K562 (cell line): ENCODE measurements around the gene HOXB3. TPM values are rescaled to one million over a fixed set of nuclear protein-coding genes. Genes with fewer than 3 reads are reported as not detected.

Experiments
- ETV1 ChIP-seq: fragments of 450-650 bp; conservative IDR thresholded peaks from 2 replicates; pipeline ENCODE4 v1.6.1; 2016; ENCODE audit warnings: missing genetic modification characterization, control low read depth, low read depth, missing compliant biosample characterization
- GATA2 ChIP-seq: sonication (generic); formaldehyde crosslinking; IDR thresholded peaks from 2 replicates; pipeline ENCODE4 v1.4.0; 2020; ENCODE audit warnings: mild to moderate bottlenecking, missing genetic modification reagents
- GTF2A2 ChIP-seq: IDR thresholded peaks from 2 replicates; pipeline ENCODE4 v1.6.1; 2016; ENCODE audit warnings: mild to moderate bottlenecking, missing genetic modification characterization, missing compliant biosample characterization
- HNRNPK ChIP-seq: fragments of 200-400 bp; formaldehyde crosslinking; IDR thresholded peaks from one replicate; pipeline ENCODE4 v1.6.1; 2018; ENCODE audit warnings: mild to moderate bottlenecking, low read depth, low read length; ENCODE audit not compliant: poor library complexity, severe bottlenecking
- KDM2B ChIP-seq: fragments of 250-450 bp; sonication (Bioruptor Pico); IDR thresholded peaks from 2 replicates; pipeline ENCODE4 v1.8.0; 2021; ENCODE audit warnings: mild to moderate bottlenecking, moderate library complexity
- NCOA2 ChIP-seq, 2 experiments: fragments of 450-650 bp; IDR thresholded peaks; 2 replicates each; pipeline ENCODE4 v1.6.1; 2018; ENCODE audit warnings: mild to moderate bottlenecking in 2 of 2, moderate library complexity in 1 of 2; ENCODE audit not compliant: partially characterized antibody in 2 of 2
- RHOXF2B ChIP-seq: fragments of 250-450 bp; sonication (Bioruptor Pico); conservative IDR thresholded peaks from 2 replicates; pipeline ENCODE4 v1.5.1; 2021
- SP2 ChIP-seq: IDR thresholded peaks from 2 replicates; pipeline ENCODE4 v1.6.1; 2011; ENCODE audit warnings: mild to moderate bottlenecking, low read depth, low read length, moderate library complexity; ENCODE audit not compliant: poor library complexity, severe bottlenecking; ENCODE audit errors: extremely low read depth
- SRF ChIP-seq, 2 experiments: fragments of 250-450, 450-650 bp in 1 of 2; sonication (Bioruptor Pico) in 1 of 2; sonication (generic) in 1 of 2; formaldehyde crosslinking; IDR thresholded peaks; 2 replicates each; pipeline versions ENCODE4 v1.5.0 to v1.5.1; 2020 to 2022; ENCODE audit warnings: mild to moderate bottlenecking in 1 of 2, missing genetic modification reagents in 1 of 2
- TEAD4 ChIP-seq, 2 experiments: sonication (generic) in 1 of 2; formaldehyde crosslinking in 1 of 2; IDR thresholded peaks; 2 replicates each; pipeline versions ENCODE4 v1.6.1 to v1.8.0; 2012 to 2022; ENCODE audit warnings: borderline replicate concordance in 1 of 2, inconsistent platforms in 1 of 2, low read length in 1 of 2, mild to moderate bottlenecking in 1 of 2, missing genetic modification reagents in 1 of 2
- TSC22D4 ChIP-seq: fragments of 450-650 bp; IDR thresholded peaks from 2 replicates; pipeline ENCODE4 v1.6.1; 2016; ENCODE audit warnings: missing genetic modification characterization, missing biosample characterization, control low read depth
- XRCC5 ChIP-seq: fragments of 200-400 bp; formaldehyde crosslinking; IDR thresholded peaks from 2 replicates; pipeline ENCODE4 v1.6.1; 2017; ENCODE audit warnings: low read depth, mild to moderate bottlenecking, low read length
- ZNF431 ChIP-seq: sonication (generic); formaldehyde crosslinking; IDR thresholded peaks from 2 replicates; pipeline ENCODE4 v1.8.0; 2022; ENCODE audit warnings: mild to moderate bottlenecking, missing genetic modification reagents
- ZNF764 ChIP-seq: fragments of 250-450 bp; sonication (Bioruptor Pico); IDR thresholded peaks from 2 replicates; pipeline ENCODE4 v1.4.0; 2020; ENCODE audit warnings: low read depth, mild to moderate bottlenecking, moderate library complexity
- ZZZ3 ChIP-seq: fragments of 450-650 bp; IDR thresholded peaks from 2 replicates; pipeline ENCODE4 v1.6.1; 2016; ENCODE audit warnings: antibody characterized with exemption, mild to moderate bottlenecking, moderate library complexity
- polyA plus RNA-seq, 8 experiments: library from polyadenylated mRNA; depleted of rRNA in 4 of 8; stranded (reverse) in 5 of 8; unstranded in 3 of 8; fragments of >200 nt; fragmentation: Nextera tagmentation in 2 of 8; fragmentation: Illumina TruSeq in 1 of 8; extraction: Ambion mirVana in 2 of 8; extraction: Trizol in 1 of 8; gene quantifications; 2 replicates each; pipeline versions ENCODE4 v1.2.1 to v1.2.3, GENCODE V29; 2011 to 2014; ENCODE audit warnings: inconsistent platforms in 1 of 8, missing spikeins in 1 of 8
- total RNA-seq, 7 experiments: library from RNA; depleted of rRNA in 6 of 7; stranded (reverse); fragments of >200 nt in 6 of 7; fragmentation: Illumina TruSeq in 2 of 7; extraction: Trizol in 2 of 7; gene quantifications; 2 replicates each; pipeline versions ENCODE4 v1.2.1 to v1.2.3, GENCODE V29; 2011 to 2021; ENCODE audit warnings: low replicate concordance in 1 of 7
- TF ChIP-seq, protein P1 (sequence below), 3 experiments: IDR thresholded peaks in 2 of 3; conservative IDR thresholded peaks in 1 of 3; 2 replicates each; pipeline ENCODE4 v1.5.1; 2011 to 2012; ENCODE audit warnings: low read length in 3 of 3, mild to moderate bottlenecking in 3 of 3, control low read depth in 2 of 3, improper control_type of control experiment in 1 of 3, inconsistent platforms in 1 of 3, low read depth in 1 of 3, mixed read lengths in 1 of 3, moderate library complexity in 1 of 3; ENCODE audit not compliant: insufficient read depth in 2 of 3
- TF ChIP-seq, protein P2 (sequence below), 2 experiments: fragments of 450-650 bp; formaldehyde crosslinking in 1 of 2; IDR thresholded peaks; 2 replicates each; pipeline versions ENCODE4 v1.4.0 to v1.6.1; 2014 to 2020; ENCODE audit warnings: mild to moderate bottlenecking in 2 of 2, borderline replicate concordance in 1 of 2, low read depth in 1 of 2

HOXB3 gene
- total and polyA plus RNA-seq, 9 of the 15 experiments (the other 6 are each of a cell fraction or from before 2014, with no cell fraction given), result 2.4 to 41.3 (median 20.2) TPM

DNA sequence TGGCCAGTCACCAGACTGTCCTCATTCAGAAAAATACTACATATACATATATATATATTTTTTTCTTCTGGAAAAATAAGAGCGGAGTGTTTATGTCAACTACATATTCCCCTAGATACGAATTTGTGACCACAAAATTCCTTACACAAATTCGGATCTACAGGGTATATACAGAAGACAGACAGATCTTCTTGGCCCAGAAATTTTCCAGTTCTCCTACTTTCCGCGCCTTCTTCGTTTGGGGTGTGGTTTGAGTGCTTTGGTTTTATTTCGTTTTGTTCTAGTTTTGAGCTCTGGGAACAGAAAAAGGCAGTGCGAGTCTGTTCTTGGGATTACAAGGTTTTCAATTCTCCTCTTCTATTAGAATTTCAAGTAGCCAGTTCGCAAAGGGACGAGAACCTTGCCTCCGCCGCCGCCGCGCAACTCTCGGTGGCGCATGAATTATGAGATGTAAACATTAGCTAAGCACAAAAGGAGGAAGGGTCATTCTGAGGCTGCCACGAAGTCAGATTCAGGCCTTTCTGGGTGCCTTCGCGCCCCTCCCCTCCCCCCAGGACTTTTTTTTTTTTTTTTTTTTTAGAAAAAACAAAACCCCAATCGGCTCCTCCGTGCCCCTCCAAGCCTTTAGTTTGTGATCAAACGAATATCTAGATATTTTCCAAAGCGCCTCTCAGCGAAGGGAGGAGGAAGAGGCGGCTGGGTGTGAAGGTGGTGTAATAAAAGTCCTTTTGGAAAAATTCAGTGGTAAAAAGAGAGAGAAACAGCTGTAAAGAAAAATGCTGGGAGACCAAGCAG is 10.1 kb downstream of the HOXB3 start (continued):
- TF ChIP-seq TEAD4 (IDR thresholded peaks at IDR 0.05; ENCODE audit: low read length), result no peak
- TF ChIP-seq TEAD4 (CRISPR knock-in tag; IDR thresholded peaks at IDR 0.05; ENCODE audit: borderline replicate concordance), result no peak
- no peak for TF ChIP-seq ZNF431 (CRISPR knock-in tag)
- TF ChIP-seq KDM2B (CRISPR knock-in tag), result no peak
- TF ChIP-seq, protein P1, sequence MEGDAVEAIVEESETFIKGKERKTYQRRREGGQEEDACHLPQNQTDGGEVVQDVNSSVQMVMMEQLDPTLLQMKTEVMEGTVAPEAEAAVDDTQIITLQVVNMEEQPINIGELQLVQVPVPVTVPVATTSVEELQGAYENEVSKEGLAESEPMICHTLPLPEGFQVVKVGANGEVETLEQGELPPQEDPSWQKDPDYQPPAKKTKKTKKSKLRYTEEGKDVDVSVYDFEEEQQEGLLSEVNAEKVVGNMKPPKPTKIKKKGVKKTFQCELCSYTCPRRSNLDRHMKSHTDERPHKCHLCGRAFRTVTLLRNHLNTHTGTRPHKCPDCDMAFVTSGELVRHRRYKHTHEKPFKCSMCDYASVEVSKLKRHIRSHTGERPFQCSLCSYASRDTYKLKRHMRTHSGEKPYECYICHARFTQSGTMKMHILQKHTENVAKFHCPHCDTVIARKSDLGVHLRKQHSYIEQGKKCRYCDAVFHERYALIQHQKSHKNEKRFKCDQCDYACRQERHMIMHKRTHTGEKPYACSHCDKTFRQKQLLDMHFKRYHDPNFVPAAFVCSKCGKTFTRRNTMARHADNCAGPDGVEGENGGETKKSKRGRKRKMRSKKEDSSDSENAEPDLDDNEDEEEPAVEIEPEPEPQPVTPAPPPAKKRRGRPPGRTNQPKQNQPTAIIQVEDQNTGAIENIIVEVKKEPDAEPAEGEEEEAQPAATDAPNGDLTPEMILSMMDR (IDR thresholded peaks at IDR 0.05 in 2 of 3, conservative IDR thresholded peaks at IDR 0.05 in 1 of 3; ENCODE audit: insufficient read depth in 2 of 3, low read depth in 1 of 3, low read length in 3 of 3), result no peak
- no peak for TF ChIP-seq SRF (CRISPR knock-in tag; IDR thresholded peaks at IDR 0.05)
- TF ChIP-seq NCOA2 (IDR thresholded peaks at IDR 0.05; ENCODE audit: partially characterized antibody in 2 of 2), result no peak
- TF ChIP-seq XRCC5, result no peak
- no peak for TF ChIP-seq SP2
- TF ChIP-seq TSC22D4 (tag), result no peak
- no peak for TF ChIP-seq RHOXF2B (CRISPR knock-in tag)
- TF ChIP-seq ZZZ3, result no peak
- TF ChIP-seq ETV1 (tag), result no peak
- no peak for TF ChIP-seq GTF2A2 (tag)
- TF ChIP-seq, protein P2, sequence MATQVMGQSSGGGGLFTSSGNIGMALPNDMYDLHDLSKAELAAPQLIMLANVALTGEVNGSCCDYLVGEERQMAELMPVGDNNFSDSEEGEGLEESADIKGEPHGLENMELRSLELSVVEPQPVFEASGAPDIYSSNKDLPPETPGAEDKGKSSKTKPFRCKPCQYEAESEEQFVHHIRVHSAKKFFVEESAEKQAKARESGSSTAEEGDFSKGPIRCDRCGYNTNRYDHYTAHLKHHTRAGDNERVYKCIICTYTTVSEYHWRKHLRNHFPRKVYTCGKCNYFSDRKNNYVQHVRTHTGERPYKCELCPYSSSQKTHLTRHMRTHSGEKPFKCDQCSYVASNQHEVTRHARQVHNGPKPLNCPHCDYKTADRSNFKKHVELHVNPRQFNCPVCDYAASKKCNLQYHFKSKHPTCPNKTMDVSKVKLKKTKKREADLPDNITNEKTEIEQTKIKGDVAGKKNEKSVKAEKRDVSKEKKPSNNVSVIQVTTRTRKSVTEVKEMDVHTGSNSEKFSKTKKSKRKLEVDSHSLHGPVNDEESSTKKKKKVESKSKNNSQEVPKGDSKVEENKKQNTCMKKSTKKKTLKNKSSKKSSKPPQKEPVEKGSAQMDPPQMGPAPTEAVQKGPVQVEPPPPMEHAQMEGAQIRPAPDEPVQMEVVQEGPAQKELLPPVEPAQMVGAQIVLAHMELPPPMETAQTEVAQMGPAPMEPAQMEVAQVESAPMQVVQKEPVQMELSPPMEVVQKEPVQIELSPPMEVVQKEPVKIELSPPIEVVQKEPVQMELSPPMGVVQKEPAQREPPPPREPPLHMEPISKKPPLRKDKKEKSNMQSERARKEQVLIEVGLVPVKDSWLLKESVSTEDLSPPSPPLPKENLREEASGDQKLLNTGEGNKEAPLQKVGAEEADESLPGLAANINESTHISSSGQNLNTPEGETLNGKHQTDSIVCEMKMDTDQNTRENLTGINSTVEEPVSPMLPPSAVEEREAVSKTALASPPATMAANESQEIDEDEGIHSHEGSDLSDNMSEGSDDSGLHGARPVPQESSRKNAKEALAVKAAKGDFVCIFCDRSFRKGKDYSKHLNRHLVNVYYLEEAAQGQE (IDR thresholded peaks at IDR 0.05; ENCODE audit: borderline replicate concordance), result no peak
- TF ChIP-seq, protein P2 (CRISPR knock-in tag; IDR thresholded peaks at IDR 0.05; ENCODE audit: low read depth), result no peak
- TF ChIP-seq GATA2, result no peak
- TF ChIP-seq ZNF764 (CRISPR knock-in tag), result no peak
- TF ChIP-seq HNRNPK, result no peak
